ENCODE measurements around the gene DNAH11.

- TF ChIP-seq CTCF (IDR thresholded peaks at IDR 0.05) (no peak), POLR2A (IDR thresholded peaks at IDR 0.05) (no peak)
These were observed 19.5 kb downstream of the DNAH11 start for GRCh38 chr7:21562385-21562784.

All from prostate gland (tissue), 2 donors.